HCT116 (cell line): ENCODE measurements around the gene TLE3. TPM values are rescaled to one million over a fixed set of nuclear protein-coding genes. Genes with fewer than 3 reads are reported as not detected.

Experiments
- ATAC-seq: fragments of 200-7000 bp; cut with Tn5 transposase; 2 replicates; pipeline ENCODE4 v1.9.1; 2020; ENCODE audit warnings: mild to moderate bottlenecking, moderate library complexity
- BruUV-seq: library from RNA; stranded (reverse); fragments of 400-500 nt; replicated peaks from 2 replicates; lab custom pipeline; 2021; lab: Mats Ljungman, UMichigan
- CTCF ChIA-PET: fragments of 300-600 bp; sonication (Branson Sonifier 250); formaldehyde crosslinking; loops from one replicate; lab custom pipeline; 2021; ENCODE audit warnings: antibody characterized with exemption; lab: Charles Lee
- POLR2A ChIA-PET: fragments of 300-600, 350-600 bp; sonication (Branson Sonifier 250); formaldehyde crosslinking; loops from one replicate; lab custom pipeline; 2021; ENCODE audit warnings: antibody characterized with exemption; lab: Charles Lee
- RAD21 ChIA-PET, 2 experiments: fragments of 300-600 bp; sonication (Branson Sonifier 250); formaldehyde crosslinking; loops; one replicate each; lab custom pipeline; 2023; ENCODE audit warnings: low total read pairs in 2 of 2; ENCODE audit not compliant: uncharacterized antibody in 2 of 2, unreplicated experiment in 2 of 2, low non-redundant PET in 1 of 2; lab: Charles Lee
- DNase-seq: peaks from one replicate; pipeline ENCODE4 v3.0.0-alpha.2; 2010; ENCODE audit warnings: low read depth, low spot score
- H2AFZ ChIP-seq: fragments of 200-600 bp; shearing (Covaris generic), sonication (generic); 2 replicates; pipeline ENCODE4 v1.6.1; 2017; ENCODE audit warnings: low read depth, mixed run types, mixed read lengths, antibody characterized with exemption, low read length; ENCODE audit not compliant: poor library complexity, severe bottlenecking
- H3K27ac ChIP-seq: 2 replicates; pipeline ENCODE4 v1.5.1; 2012; ENCODE audit warnings: low read depth, low read length
- H3K27me3 ChIP-seq: fragments of 200-600 bp; sonication (generic); 2 replicates; pipeline ENCODE4 v1.6.1; 2016; ENCODE audit warnings: mixed run types, low read length, mixed read lengths; ENCODE audit not compliant: insufficient read depth
- H3K36me3 ChIP-seq, 2 experiments: fragments of 200-500 bp in 1 of 2; fragments of 200-600 bp in 1 of 2; sonication (Bioruptor generic) in 1 of 2; sonication (generic) in 1 of 2; 2 replicates each; pipeline versions ENCODE4 v1.5.1 to v1.6.1; 2014 to 2016; ENCODE audit warnings: low read length in 2 of 2, inconsistent platforms in 1 of 2, mixed read lengths in 1 of 2, mixed run types in 1 of 2; ENCODE audit not compliant: insufficient read depth in 2 of 2, control insufficient read depth in 1 of 2
- H3K4me1 ChIP-seq, 2 experiments: fragments of 200-600 bp in 1 of 2; sonication (generic) in 1 of 2; 2 replicates each; pipeline versions ENCODE4 v1.5.1 to v1.6.1; 2012 to 2017; ENCODE audit warnings: low read length in 2 of 2, inconsistent platforms in 1 of 2, mild to moderate bottlenecking in 1 of 2, mixed read lengths in 1 of 2, mixed run types in 1 of 2, moderate library complexity in 1 of 2; ENCODE audit not compliant: insufficient read depth in 2 of 2, control insufficient read depth in 1 of 2
- H3K4me2 ChIP-seq: fragments of 200-600 bp; sonication (generic); 2 replicates; pipeline ENCODE4 v1.6.1; 2017; ENCODE audit warnings: mixed run types, low read length, mixed read lengths
- H3K4me3 ChIP-seq, 2 experiments: fragments of 200-600 bp in 1 of 2; sonication (generic) in 1 of 2; replicated peaks in 1 of 2; 2 replicates each; pipeline ENCODE4 v1.5.1; 2011 to 2016; ENCODE audit warnings: low read length in 2 of 2, control low read depth in 1 of 2, low read depth in 1 of 2, mild to moderate bottlenecking in 1 of 2, mixed read lengths in 1 of 2, mixed run types in 1 of 2
- H3K79me2 ChIP-seq: fragments of 200-600 bp; sonication (generic); 2 replicates; pipeline ENCODE4 v1.6.1; 2017; ENCODE audit warnings: mild to moderate bottlenecking, mixed run types, low read length, moderate library complexity, mixed read lengths; ENCODE audit not compliant: insufficient read depth
- H3K9ac ChIP-seq: fragments of 200-600 bp; sonication (generic); 2 replicates; pipeline ENCODE4 v1.6.1; 2016; ENCODE audit warnings: low read length, mixed read lengths
- H3K9me2 ChIP-seq: fragments of 200-600 bp; sonication (generic), shearing (Covaris generic); 2 replicates; pipeline ENCODE4 v1.6.1; 2017; ENCODE audit warnings: mixed run types, mild to moderate bottlenecking, moderate library complexity; ENCODE audit not compliant: insufficient read depth
- H3K9me3 ChIP-seq, 2 experiments: fragments of 200-500 bp in 1 of 2; fragments of 200-600 bp in 1 of 2; sonication (Bioruptor generic) in 1 of 2; sonication (generic) in 1 of 2; 2 replicates each; pipeline ENCODE4 v1.6.1; 2014 to 2017; ENCODE audit warnings: low read length in 2 of 2, mixed read lengths in 2 of 2, inconsistent platforms in 1 of 2, low read depth in 1 of 2, mild to moderate bottlenecking in 1 of 2, mixed run types in 1 of 2, moderate library complexity in 1 of 2; ENCODE audit not compliant: control insufficient read depth in 1 of 2, insufficient read depth in 1 of 2
- H4K20me1 ChIP-seq: fragments of 200-600 bp; sonication (generic), shearing (Covaris generic); 2 replicates; pipeline ENCODE4 v1.6.1; 2017; ENCODE audit warnings: mixed run types, mild to moderate bottlenecking, moderate library complexity; ENCODE audit not compliant: insufficient read depth
- CEBPB ChIP-seq: IDR thresholded peaks from 2 replicates; pipeline ENCODE4 v1.6.1; 2012; ENCODE audit warnings: low read depth
- EGR1 ChIP-seq: IDR thresholded peaks from 2 replicates; pipeline ENCODE4 v1.6.1; 2012; ENCODE audit warnings: low read depth
- EZH2 ChIP-seq: fragments of 200-600 bp; sonication (generic); IDR thresholded peaks from 2 replicates; pipeline ENCODE4 v1.6.1; 2017; ENCODE audit warnings: antibody characterized with exemption, mixed run types
- EZH2phosphoT487 ChIP-seq: fragments of 200-600 bp; IDR thresholded peaks from 2 replicates; pipeline ENCODE4 v1.6.1; 2018; ENCODE audit warnings: antibody characterized with exemption, borderline replicate concordance
- FOSL1 ChIP-seq: IDR thresholded peaks from 2 replicates; pipeline ENCODE4 v1.6.1; 2012; ENCODE audit warnings: low read depth
- POLR2A ChIP-seq: IDR thresholded peaks from 2 replicates; pipeline ENCODE4 v1.7.0; 2011; ENCODE audit warnings: borderline replicate concordance; ENCODE audit not compliant: insufficient read depth, insufficient read length; ENCODE audit errors: extremely low read depth
- POLR2AphosphoS5 ChIP-seq: IDR thresholded peaks from 2 replicates; pipeline ENCODE4 v1.6.1; 2011; ENCODE audit warnings: mild to moderate bottlenecking, low read depth, low read length, moderate library complexity
- RAD21 ChIP-seq: IDR thresholded peaks from 2 replicates; pipeline ENCODE4 v1.6.1; 2012; ENCODE audit warnings: low read depth, mild to moderate bottlenecking
- SIN3A ChIP-seq: IDR thresholded peaks from 2 replicates; pipeline ENCODE4 v1.6.1; 2012; ENCODE audit warnings: low read depth
- SP1 ChIP-seq: IDR thresholded peaks from 2 replicates; pipeline ENCODE4 v1.6.1; 2012; ENCODE audit warnings: low read depth
- SRF ChIP-seq: IDR thresholded peaks from 2 replicates; pipeline ENCODE4 v1.6.1; 2012; ENCODE audit warnings: low read depth
- TCF7L2 ChIP-seq: IDR thresholded peaks from 2 replicates; pipeline ENCODE4 v1.7.0; 2011; ENCODE audit warnings: borderline replicate concordance, inconsistent platforms; ENCODE audit not compliant: insufficient read depth, insufficient read length; ENCODE audit errors: extremely low read depth
- ZFX ChIP-seq: fragments of 450-650 bp; IDR thresholded peaks from 2 replicates; pipeline ENCODE4 v1.6.1; 2017
- intact Hi-C: fragments of 100-400 bp; cut with micrococcal nuclease; formaldehyde crosslinking; loops from 2 replicates; pipeline ENCODE4 v1.10.0; 2022
- total RNA-seq: library from RNA; stranded (reverse); gene quantifications from one replicate; pipeline ENCODE4 v1.2.1, GENCODE V29; 2021; ENCODE audit not compliant: unreplicated experiment
- TF ChIP-seq, protein P1 (sequence below): IDR thresholded peaks from 2 replicates; pipeline ENCODE4 v1.6.1; 2011; ENCODE audit warnings: mild to moderate bottlenecking, low read length, moderate library complexity; ENCODE audit not compliant: insufficient replicate concordance; ENCODE audit errors: extremely low read depth
- TF ChIP-seq, protein P2 (sequence below): IDR thresholded peaks from 2 replicates; pipeline ENCODE4 v1.6.1; 2012
- TF ChIP-seq, protein P3 (sequence below): IDR thresholded peaks from 2 replicates; pipeline ENCODE4 v1.6.1; 2012; ENCODE audit warnings: low read depth
- TF ChIP-seq, protein P4 (sequence below): IDR thresholded peaks from 2 replicates; pipeline ENCODE4 v1.6.1; 2012

Gene TLE3
- total RNA-seq, 1 experiment from 2014 or later: 53.9 TPM

DNA sequence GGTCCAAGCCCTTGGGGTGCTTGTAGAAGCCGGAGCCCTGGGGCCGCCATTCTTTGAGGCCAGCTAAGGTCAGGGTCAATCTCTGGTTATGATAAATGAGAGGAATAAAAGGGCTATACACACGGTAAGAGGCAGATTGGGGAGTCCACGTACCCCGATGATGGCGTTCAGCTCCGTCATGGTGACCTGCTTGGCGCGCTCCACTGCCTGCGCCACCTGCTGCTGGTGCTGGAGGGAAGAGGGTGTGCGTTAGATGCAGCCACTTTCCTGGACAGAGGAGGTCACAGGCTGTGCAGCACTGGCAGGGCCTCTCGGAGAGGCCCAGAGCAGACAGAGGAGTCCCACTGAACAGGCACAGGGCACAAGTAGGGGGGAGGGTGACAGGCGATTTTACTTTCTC is 23.3 kb downstream of the TLE3 start:
- Histone ChIP-seq H3K4me2 (no peak overlapping the region), H3K9me2 (no peaks in the 10 kb centered on the region), H3K4me1 (no peaks in the 10 kb centered on the region), H3K27me3 (no peaks in the 10 kb centered on the region), H3K4me3 (no peak overlapping the region), H4K20me1 (no peaks in the 10 kb centered on the region), H3K27ac (no peak overlapping the region), H3K9ac (no peak overlapping the region), H2AFZ (no peak overlapping the region), H3K79me2 (peaks cover 24% of the 10 kb centered on the region; the same call in 1 of the 2 replicates), H3K36me3 (peaks cover 40 to 48% of the 10 kb centered on the region in 2 experiments; a peak in 3 of 4 replicates), H3K9me3 (no peaks in the 10 kb centered on the region)
- ATAC-seq (no peak), DNase-seq (no peak)
- intact Hi-C loops: no loop called here
- no TSS peak for BruUV-seq
- POLR2A ChIA-PET: no interaction called here
- RAD21 ChIA-PET: no interaction called here
- CTCF ChIA-PET: no interaction called here
- TF ChIP-seq, protein P1, sequence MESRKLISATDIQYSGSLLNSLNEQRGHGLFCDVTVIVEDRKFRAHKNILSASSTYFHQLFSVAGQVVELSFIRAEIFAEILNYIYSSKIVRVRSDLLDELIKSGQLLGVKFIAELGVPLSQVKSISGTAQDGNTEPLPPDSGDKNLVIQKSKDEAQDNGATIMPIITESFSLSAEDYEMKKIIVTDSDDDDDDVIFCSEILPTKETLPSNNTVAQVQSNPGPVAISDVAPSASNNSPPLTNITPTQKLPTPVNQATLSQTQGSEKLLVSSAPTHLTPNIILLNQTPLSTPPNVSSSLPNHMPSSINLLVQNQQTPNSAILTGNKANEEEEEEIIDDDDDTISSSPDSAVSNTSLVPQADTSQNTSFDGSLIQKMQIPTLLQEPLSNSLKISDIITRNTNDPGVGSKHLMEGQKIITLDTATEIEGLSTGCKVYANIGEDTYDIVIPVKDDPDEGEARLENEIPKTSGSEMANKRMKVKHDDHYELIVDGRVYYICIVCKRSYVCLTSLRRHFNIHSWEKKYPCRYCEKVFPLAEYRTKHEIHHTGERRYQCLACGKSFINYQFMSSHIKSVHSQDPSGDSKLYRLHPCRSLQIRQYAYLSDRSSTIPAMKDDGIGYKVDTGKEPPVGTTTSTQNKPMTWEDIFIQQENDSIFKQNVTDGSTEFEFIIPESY: no peak
- TF ChIP-seq, all 23 proteins: peak for 0

DNA sequence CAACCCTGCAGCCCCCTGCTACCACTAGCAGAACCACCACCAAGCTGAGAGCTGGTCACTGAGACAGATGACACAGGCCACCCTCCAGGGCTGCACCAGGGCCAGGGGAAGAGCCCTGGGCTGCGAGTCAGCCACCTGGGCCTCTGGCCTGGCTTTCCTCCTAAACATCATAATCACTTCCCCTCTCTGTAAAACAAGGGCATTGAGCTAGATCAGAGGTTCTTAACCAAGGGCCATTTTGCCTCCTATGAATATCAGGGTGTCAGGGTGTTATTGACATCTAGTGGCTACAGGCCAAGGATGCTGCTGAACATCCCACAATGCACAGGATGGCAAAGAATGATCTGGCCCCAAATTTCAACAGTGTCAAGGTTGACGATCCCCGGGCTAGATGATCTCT is 25.2 kb downstream of the TLE3 start:
- ATAC-seq (no peak), DNase-seq (no peak)
- H3K9me3 ChIP-seq: no peaks in the 10 kb centered on the region
- no TSS peak for BruUV-seq
- no peaks in the 10 kb centered on the region for H4K20me1 ChIP-seq
- H3K9me2 ChIP-seq: no peaks in the 10 kb centered on the region
- no peak overlapping the region for H3K27ac ChIP-seq
- peaks cover 5% of the 10 kb centered on the region; the same call in 1 of the 2 replicates for H3K79me2 ChIP-seq
- ChIA-PET CTCF (no interaction called here), RAD21 (no interaction called here), POLR2A (no interaction called here)
- no peaks in the 10 kb centered on the region for H3K4me1 ChIP-seq
- TF ChIP-seq SP1 (no peak), EZH2phosphoT487 (no peak), CEBPB (no peak), EGR1 (no peak), ZFX (no peak), FOSL1 (no peak), RAD21 (no peak), POLR2AphosphoS5 (no peak), TCF7L2 (no peak), SRF (no peak), EZH2 (no peak), SIN3A (no peak), POLR2A (no peak)
- TF ChIP-seq, protein P2, sequence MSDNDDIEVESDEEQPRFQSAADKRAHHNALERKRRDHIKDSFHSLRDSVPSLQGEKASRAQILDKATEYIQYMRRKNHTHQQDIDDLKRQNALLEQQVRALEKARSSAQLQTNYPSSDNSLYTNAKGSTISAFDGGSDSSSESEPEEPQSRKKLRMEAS: no peak
- TF ChIP-seq, protein P3, sequence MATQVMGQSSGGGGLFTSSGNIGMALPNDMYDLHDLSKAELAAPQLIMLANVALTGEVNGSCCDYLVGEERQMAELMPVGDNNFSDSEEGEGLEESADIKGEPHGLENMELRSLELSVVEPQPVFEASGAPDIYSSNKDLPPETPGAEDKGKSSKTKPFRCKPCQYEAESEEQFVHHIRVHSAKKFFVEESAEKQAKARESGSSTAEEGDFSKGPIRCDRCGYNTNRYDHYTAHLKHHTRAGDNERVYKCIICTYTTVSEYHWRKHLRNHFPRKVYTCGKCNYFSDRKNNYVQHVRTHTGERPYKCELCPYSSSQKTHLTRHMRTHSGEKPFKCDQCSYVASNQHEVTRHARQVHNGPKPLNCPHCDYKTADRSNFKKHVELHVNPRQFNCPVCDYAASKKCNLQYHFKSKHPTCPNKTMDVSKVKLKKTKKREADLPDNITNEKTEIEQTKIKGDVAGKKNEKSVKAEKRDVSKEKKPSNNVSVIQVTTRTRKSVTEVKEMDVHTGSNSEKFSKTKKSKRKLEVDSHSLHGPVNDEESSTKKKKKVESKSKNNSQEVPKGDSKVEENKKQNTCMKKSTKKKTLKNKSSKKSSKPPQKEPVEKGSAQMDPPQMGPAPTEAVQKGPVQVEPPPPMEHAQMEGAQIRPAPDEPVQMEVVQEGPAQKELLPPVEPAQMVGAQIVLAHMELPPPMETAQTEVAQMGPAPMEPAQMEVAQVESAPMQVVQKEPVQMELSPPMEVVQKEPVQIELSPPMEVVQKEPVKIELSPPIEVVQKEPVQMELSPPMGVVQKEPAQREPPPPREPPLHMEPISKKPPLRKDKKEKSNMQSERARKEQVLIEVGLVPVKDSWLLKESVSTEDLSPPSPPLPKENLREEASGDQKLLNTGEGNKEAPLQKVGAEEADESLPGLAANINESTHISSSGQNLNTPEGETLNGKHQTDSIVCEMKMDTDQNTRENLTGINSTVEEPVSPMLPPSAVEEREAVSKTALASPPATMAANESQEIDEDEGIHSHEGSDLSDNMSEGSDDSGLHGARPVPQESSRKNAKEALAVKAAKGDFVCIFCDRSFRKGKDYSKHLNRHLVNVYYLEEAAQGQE: no peak
- TF ChIP-seq, protein P4, sequence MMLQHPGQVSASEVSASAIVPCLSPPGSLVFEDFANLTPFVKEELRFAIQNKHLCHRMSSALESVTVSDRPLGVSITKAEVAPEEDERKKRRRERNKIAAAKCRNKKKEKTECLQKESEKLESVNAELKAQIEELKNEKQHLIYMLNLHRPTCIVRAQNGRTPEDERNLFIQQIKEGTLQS: no peak
- peaks cover 46 to 58% of the 10 kb centered on the region in 2 experiments; a peak in 3 of 4 replicates for H3K36me3 ChIP-seq
- H2AFZ ChIP-seq: no peak overlapping the region
- no peaks in the 10 kb centered on the region for H3K27me3 ChIP-seq
- intact Hi-C loops: no loop called here
- H3K4me3 ChIP-seq: no peak overlapping the region
- no peak overlapping the region for H3K4me2 ChIP-seq
- no peak overlapping the region for H3K9ac ChIP-seq
